Measurements from ENCODE around the gene BEND3. TPM values are rescaled to one million over a fixed set of nuclear protein-coding genes. Genes with fewer than 3 reads are reported as not detected.

Gene BEND3
- total RNA-seq, 1 donor from 2014 or later: 10.5 TPM

DNA sequence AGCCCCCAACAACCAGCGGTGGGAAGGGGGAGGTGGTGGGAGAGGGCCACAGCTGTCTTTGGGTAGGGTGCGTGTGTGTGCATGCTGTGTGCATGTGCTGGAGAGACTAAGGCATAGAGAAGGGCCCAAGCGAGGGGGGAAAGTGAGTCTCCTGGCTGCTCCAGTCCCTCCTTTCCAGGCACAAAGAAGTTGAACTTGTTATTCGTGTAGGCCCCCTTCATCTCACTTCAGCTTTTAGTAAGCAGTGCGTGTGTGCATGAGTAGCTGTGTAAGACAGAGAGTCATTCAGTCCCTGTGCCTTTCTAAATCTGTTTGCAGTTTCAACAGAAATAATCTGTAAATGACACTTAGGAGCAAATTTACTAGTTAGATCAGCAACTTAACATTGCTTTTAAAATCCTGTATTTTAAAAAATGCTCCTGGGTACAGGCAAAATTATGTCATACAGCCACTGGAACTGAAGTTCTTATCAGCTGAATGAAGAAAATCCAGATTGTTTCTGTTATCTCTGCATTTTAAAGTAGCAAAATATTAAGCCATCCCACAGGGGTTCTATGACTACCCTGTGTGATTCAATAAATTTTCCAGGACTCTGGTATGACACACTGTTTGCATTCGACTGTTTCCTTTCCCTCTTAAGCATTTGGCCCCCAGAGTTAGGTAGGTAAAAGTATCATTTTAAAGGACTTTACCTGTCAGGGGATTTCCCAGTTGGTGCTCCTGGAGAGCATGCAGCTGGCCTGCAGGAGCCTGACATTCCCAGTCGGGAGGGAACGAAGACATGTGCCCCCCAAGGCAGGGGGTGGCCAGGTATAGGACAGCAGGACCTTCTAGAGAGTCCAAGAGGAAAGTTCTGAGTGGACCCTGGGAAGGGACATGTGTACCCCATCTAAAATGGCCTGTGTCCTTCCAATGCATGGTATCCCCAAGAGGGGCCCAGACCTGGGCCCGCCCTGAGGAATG, 48.3 kb downstream of the BEND3 start:
- DNase-seq (ENCODE audit: low spot score in 2 of 2, unreplicated experiment in 2 of 2): no peak
- H3K4me3 Mint-ChIP-seq: no peak overlapping the region
- TF ChIP-seq, protein P1, sequence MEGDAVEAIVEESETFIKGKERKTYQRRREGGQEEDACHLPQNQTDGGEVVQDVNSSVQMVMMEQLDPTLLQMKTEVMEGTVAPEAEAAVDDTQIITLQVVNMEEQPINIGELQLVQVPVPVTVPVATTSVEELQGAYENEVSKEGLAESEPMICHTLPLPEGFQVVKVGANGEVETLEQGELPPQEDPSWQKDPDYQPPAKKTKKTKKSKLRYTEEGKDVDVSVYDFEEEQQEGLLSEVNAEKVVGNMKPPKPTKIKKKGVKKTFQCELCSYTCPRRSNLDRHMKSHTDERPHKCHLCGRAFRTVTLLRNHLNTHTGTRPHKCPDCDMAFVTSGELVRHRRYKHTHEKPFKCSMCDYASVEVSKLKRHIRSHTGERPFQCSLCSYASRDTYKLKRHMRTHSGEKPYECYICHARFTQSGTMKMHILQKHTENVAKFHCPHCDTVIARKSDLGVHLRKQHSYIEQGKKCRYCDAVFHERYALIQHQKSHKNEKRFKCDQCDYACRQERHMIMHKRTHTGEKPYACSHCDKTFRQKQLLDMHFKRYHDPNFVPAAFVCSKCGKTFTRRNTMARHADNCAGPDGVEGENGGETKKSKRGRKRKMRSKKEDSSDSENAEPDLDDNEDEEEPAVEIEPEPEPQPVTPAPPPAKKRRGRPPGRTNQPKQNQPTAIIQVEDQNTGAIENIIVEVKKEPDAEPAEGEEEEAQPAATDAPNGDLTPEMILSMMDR (IDR thresholded peaks at IDR 0.05; ENCODE audit: unreplicated experiment): no peak
- peak overlapping the region; percentile 34 for H3K27ac Mint-ChIP-seq
- H3K9me3 Mint-ChIP-seq: no peaks in the 10 kb centered on the region
- H3K27me3 Mint-ChIP-seq (ENCODE audit: low read depth): peaks cover under 1% of the 10 kb centered on the region
- H3K36me3 Mint-ChIP-seq: peaks cover 14% of the 10 kb centered on the region
- H3K4me1 Mint-ChIP-seq: peaks cover 14% of the 10 kb centered on the region

DNA sequence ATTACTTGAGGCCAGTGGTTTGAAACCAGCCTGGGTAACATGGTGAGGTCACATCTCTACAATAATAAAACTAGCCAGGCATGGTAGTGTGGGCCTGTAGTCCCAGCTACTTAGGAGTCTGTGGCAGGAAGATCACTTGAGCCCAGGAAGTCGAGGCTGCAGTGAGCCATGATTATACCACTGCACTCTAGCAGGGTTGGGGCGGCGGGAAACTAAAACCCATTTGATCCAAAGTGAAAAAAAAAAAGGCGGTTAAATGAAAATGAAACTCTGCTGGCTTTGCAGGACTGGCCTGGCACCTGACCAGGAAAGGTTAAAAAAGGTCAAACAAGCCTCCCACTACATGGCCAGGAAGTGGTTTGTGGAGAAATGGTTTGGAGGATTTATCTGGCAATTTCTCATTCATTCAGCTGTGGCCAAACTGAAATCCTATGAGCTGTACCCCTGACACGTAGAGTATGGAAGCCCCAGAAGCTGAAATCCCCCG, 50.7 kb downstream of the BEND3 start:
- Mint-ChIP-seq H3K4me3 (no peak overlapping the region), H3K27ac (peak overlapping the region; percentile 21), H3K4me1 (peaks cover 23% of the 10 kb centered on the region)

DNA sequence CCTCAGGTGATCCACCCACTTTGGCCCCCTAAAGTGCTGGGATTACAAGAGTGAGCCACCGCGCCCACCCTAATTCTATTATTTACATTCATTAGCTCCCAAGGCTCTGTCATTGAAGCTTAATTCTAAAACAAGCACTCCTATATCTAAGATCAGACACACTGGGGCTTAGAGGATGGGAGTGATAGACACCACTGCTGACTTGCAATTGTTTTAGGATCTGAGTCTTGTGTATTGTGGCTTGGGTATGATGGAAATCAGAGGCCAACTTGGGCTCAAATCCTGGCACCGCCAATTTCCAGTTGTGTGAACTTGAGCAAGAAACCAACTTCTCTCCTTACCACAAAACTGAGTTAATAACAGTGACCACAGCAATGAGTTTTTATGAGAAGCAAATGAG, 52.6 kb downstream of the BEND3 start:
- DNase-seq (ENCODE audit: low spot score in 2 of 2, unreplicated experiment in 2 of 2): no peak
- Mint-ChIP-seq H3K36me3 (no peaks in the 10 kb centered on the region), H3K27me3 (ENCODE audit: low read depth) (peaks cover 8% of the 10 kb centered on the region), H3K27ac (no peak overlapping the region), H3K4me1 (peaks cover 23% of the 10 kb centered on the region), H3K9me3 (no peaks in the 10 kb centered on the region), H3K4me3 (no peak overlapping the region)
- TF ChIP-seq, protein P1 (IDR thresholded peaks at IDR 0.05; ENCODE audit: unreplicated experiment): no peak

More for the DNA sequence above, 50.7 kb downstream of the BEND3 start:
- TF ChIP-seq, protein P1 (IDR thresholded peaks at IDR 0.05; ENCODE audit: unreplicated experiment): no peak
- DNase-seq (ENCODE audit: low spot score in 2 of 2, unreplicated experiment in 2 of 2): no peak
- H3K27me3 Mint-ChIP-seq (ENCODE audit: low read depth): peaks cover 8% of the 10 kb centered on the region
- peaks cover 3% of the 10 kb centered on the region for H3K36me3 Mint-ChIP-seq
- H3K9me3 Mint-ChIP-seq: no peaks in the 10 kb centered on the region

DNA sequence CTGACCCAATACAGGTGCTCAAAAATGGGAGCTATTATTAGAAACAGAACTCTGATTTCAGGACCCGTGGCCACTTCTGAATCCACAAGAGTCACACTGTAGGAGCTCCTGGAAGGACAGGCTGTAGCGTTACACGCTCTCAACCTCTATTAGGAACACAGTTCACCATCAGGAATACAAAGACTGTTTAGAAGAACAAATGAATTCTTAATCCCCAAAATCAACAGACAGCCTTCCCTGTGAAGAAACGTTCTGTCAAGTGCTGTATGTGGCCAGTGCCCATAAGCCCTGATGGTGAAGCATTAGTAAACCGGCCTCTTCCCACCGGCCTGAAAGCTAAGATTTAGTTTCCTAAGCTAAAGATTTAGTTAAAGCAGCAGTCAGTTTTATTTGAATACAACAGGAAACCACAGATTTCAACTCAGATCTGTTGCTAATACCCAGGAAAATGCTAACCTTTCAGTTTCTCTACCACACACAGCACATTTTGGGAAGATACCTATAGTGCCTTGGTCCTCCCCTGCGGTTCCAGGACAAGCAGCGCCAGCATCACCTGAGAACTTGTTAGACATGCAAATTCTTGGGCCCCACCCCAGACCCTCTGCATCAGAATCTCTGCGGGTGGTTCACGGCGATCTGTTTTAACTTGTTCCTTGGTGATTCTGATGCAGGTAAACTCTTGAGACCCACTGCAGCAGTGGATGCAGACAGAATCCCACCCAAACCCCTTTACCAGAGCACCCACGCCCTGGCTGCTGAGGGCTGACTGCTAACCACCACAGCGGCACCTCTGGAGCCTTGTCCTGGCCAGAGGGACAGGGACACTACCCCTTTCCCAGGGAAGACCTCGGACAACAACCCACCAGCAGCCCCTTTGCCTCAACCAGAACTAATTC, 53.9 kb downstream of the BEND3 start:
- H3K36me3 Mint-ChIP-seq: no peaks in the 10 kb centered on the region
- H3K9me3 Mint-ChIP-seq: no peaks in the 10 kb centered on the region
- peaks cover 17% of the 10 kb centered on the region for H3K4me1 Mint-ChIP-seq
- no peak overlapping the region for H3K4me3 Mint-ChIP-seq
- peak overlapping the region; percentile 47 for H3K27ac Mint-ChIP-seq
- H3K27me3 Mint-ChIP-seq (ENCODE audit: low read depth): peaks cover 8% of the 10 kb centered on the region
- TF ChIP-seq, protein P1 (IDR thresholded peaks at IDR 0.05; ENCODE audit: unreplicated experiment): no peak
- DNase-seq (ENCODE audit: low spot score in 2 of 2, unreplicated experiment in 2 of 2): no peak

DNA sequence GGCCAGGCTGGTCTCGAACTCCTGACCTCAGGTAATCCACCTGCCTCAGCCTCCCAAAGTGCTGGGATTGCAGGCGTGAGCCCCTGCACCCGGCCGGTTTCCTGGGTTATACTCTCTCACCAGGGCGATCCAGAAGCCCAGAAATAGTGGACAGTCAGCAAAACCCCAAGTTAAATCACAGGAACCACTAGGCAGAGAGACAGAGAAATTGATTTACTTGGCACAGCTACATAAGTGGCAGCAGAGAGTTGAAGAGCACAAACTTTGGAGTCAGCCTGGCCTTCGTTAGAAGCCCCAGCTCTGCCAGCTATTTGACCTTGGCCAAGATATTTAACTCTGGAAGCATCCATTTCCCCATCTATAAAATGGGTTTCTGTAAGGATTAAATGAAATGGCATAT, 54.6 kb downstream of the BEND3 start:
- Mint-ChIP-seq H3K27ac (no peak overlapping the region), H3K4me1 (peaks cover 14% of the 10 kb centered on the region), H3K36me3 (no peaks in the 10 kb centered on the region)

More for the DNA sequence above, 54.6 kb downstream of the BEND3 start:
- TF ChIP-seq, protein P1 (IDR thresholded peaks at IDR 0.05; ENCODE audit: unreplicated experiment): no peak
- H3K4me3 Mint-ChIP-seq: no peak overlapping the region
- DNase-seq (ENCODE audit: low spot score in 2 of 2, unreplicated experiment in 2 of 2): no peak
- H3K9me3 Mint-ChIP-seq: no peaks in the 10 kb centered on the region
- peaks cover 8% of the 10 kb centered on the region for H3K27me3 Mint-ChIP-seq (ENCODE audit: low read depth)
